Spleen (tissue), 7 donors: ENCODE data around the gene UCHL5.

ENCODE experiments used
- POLR2A ChIP-seq, 3 donors: fragments of 450-650 bp; IDR thresholded peaks; one replicate each; pipeline ENCODE4 v1.5.1; 2017; ENCODE audit warnings: antibody characterized with exemption in 3 of 3, mild to moderate bottlenecking in 1 of 3
- POLR2AphosphoS5 ChIP-seq, 3 donors: sonication (generic); formaldehyde crosslinking; IDR thresholded peaks; one replicate each; pipeline ENCODE4 v1.5.1; 2017; ENCODE audit warnings: antibody characterized with exemption in 3 of 3
- TF ChIP-seq, protein P1 (sequence below), 11 experiments: fragments of 200-600 bp in 7 of 11; fragments of 450-650 bp in 4 of 11; sonication (generic) in 4 of 11; IDR thresholded peaks in 8 of 11; conservative IDR thresholded peaks in 3 of 11; 1 replicate in 7 of 11; 2 replicates in 4 of 11; pipeline versions ENCODE4 v1.4.0 to v1.8.0; 2016 to 2021; ENCODE audit warnings: antibody characterized with exemption in 11 of 11, inconsistent platforms in 4 of 11, mild to moderate bottlenecking in 1 of 11
- donor health status: DM: no; HTN: no; CAD: no; lungs with moderate emphysema.
- donor health status: DM: no; HTN: no; CAD: no.
- donor health status: DM: no; HTN: no; CAD: no.

DNA sequence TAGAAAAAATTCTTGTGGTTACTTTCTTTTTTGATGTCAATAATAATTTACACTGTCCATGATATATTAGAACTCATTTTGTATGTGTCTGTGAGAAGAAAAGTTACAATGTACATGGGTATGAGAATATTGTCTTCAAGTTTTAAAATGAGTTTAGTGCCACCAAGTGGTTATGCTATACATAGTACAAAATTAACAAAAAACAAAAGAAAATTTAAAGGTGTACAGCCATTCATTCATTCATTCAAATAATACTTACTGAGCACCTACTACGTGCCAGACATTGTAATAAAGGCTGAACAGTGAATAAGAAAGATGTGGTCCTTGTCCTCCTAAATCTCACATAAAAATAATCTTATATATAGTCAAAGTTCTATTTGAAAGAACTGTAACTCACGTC lies 27.7 kb downstream of the UCHL5 start:
- TF ChIP-seq, protein P1, sequence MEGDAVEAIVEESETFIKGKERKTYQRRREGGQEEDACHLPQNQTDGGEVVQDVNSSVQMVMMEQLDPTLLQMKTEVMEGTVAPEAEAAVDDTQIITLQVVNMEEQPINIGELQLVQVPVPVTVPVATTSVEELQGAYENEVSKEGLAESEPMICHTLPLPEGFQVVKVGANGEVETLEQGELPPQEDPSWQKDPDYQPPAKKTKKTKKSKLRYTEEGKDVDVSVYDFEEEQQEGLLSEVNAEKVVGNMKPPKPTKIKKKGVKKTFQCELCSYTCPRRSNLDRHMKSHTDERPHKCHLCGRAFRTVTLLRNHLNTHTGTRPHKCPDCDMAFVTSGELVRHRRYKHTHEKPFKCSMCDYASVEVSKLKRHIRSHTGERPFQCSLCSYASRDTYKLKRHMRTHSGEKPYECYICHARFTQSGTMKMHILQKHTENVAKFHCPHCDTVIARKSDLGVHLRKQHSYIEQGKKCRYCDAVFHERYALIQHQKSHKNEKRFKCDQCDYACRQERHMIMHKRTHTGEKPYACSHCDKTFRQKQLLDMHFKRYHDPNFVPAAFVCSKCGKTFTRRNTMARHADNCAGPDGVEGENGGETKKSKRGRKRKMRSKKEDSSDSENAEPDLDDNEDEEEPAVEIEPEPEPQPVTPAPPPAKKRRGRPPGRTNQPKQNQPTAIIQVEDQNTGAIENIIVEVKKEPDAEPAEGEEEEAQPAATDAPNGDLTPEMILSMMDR (IDR thresholded peaks at IDR 0.05 in 8 of 11, conservative IDR thresholded peaks at IDR 0.05 in 3 of 11): no peak
- TF ChIP-seq POLR2A (IDR thresholded peaks at IDR 0.05) (no peak), POLR2AphosphoS5 (IDR thresholded peaks at IDR 0.05) (no peak)
